Lower leg skin (tissue), 3 donors: ENCODE data around the gene NAB1.

Experiments used
- POLR2A ChIP-seq, 2 donors: fragments of 450-650 bp; IDR thresholded peaks; one replicate each; pipeline ENCODE4 v1.6.1; 2016 to 2017; ENCODE audit warnings: antibody characterized with exemption in 2 of 2, mild to moderate bottlenecking in 1 of 2, moderate library complexity in 1 of 2
- TF ChIP-seq, protein P1 (sequence below), 3 donors: fragments of 450-650 bp; IDR thresholded peaks; one replicate each; pipeline ENCODE4 v1.5.1; 2016; ENCODE audit warnings: antibody characterized with exemption in 3 of 3, mild to moderate bottlenecking in 3 of 3, moderate library complexity in 2 of 3

- TF ChIP-seq, protein P1, sequence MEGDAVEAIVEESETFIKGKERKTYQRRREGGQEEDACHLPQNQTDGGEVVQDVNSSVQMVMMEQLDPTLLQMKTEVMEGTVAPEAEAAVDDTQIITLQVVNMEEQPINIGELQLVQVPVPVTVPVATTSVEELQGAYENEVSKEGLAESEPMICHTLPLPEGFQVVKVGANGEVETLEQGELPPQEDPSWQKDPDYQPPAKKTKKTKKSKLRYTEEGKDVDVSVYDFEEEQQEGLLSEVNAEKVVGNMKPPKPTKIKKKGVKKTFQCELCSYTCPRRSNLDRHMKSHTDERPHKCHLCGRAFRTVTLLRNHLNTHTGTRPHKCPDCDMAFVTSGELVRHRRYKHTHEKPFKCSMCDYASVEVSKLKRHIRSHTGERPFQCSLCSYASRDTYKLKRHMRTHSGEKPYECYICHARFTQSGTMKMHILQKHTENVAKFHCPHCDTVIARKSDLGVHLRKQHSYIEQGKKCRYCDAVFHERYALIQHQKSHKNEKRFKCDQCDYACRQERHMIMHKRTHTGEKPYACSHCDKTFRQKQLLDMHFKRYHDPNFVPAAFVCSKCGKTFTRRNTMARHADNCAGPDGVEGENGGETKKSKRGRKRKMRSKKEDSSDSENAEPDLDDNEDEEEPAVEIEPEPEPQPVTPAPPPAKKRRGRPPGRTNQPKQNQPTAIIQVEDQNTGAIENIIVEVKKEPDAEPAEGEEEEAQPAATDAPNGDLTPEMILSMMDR (IDR thresholded peaks at IDR 0.05) = no peak
- no peak for TF ChIP-seq POLR2A (IDR thresholded peaks at IDR 0.05)
These were observed 46.9 kb downstream of the NAB1 start for GRCh38 chr2:190695739-190696138.
